ENCODE data around the gene SLC19A2.

Gene SLC19A2

GRCh38 chr1:169461390-169462000 lies 24.2 kb downstream of the SLC19A2 start:
- Histone ChIP-seq H3K27ac (ENCODE audit: poor library complexity, severe bottlenecking) (no peak overlapping the region), H3K27me3 (ENCODE audit: insufficient read depth, poor library complexity, severe bottlenecking) (no peaks in the 10 kb centered on the region), H3K9me3 (ENCODE audit: severe bottlenecking) (peaks cover 7% of the 10 kb centered on the region), H3K36me3 (ENCODE audit: low read depth) (no peaks in the 10 kb centered on the region), H3K4me1 (ENCODE audit: insufficient read depth, poor library complexity, severe bottlenecking) (no peaks in the 10 kb centered on the region), H3K4me3 (ENCODE audit: severe bottlenecking) (no peak overlapping the region)
- TF ChIP-seq CTCF (IDR thresholded peaks at IDR 0.05; ENCODE audit: poor library complexity, severe bottlenecking): no peak
- ATAC-seq (ENCODE audit: low read depth) (no peak), DNase-seq (ENCODE audit: low spot score) (no peak)

- Histone ChIP-seq H3K27me3 (ENCODE audit: insufficient read depth, poor library complexity, severe bottlenecking) (no peaks in the 10 kb centered on the region), H3K36me3 (ENCODE audit: low read depth) (no peaks in the 10 kb centered on the region), H3K27ac (ENCODE audit: poor library complexity, severe bottlenecking) (no peak overlapping the region), H3K9me3 (ENCODE audit: severe bottlenecking) (peaks cover 7% of the 10 kb centered on the region), H3K4me1 (ENCODE audit: insufficient read depth, poor library complexity, severe bottlenecking) (no peaks in the 10 kb centered on the region), H3K4me3 (ENCODE audit: severe bottlenecking) (peak overlapping the region; percentile 2)
- peak; percentile 82 for ATAC-seq (ENCODE audit: low read depth)
- peak; percentile 60 for DNase-seq (ENCODE audit: low spot score)
- TF ChIP-seq CTCF (IDR thresholded peaks at IDR 0.05; ENCODE audit: poor library complexity, severe bottlenecking): no peak
Observed at GRCh38 chr1:169460191-169460833, 25.4 kb downstream of the SLC19A2 start.

GRCh38 chr1:169457443-169457842 lies 28.3 kb downstream of the SLC19A2 start:
- no peak for TF ChIP-seq CTCF (IDR thresholded peaks at IDR 0.05; ENCODE audit: poor library complexity, severe bottlenecking)
- Histone ChIP-seq H3K4me1 (ENCODE audit: insufficient read depth, poor library complexity, severe bottlenecking) (no peaks in the 10 kb centered on the region), H3K36me3 (ENCODE audit: low read depth) (no peaks in the 10 kb centered on the region), H3K4me3 (ENCODE audit: severe bottlenecking) (no peak overlapping the region), H3K9me3 (ENCODE audit: severe bottlenecking) (peaks cover 7% of the 10 kb centered on the region), H3K27ac (ENCODE audit: poor library complexity, severe bottlenecking) (no peak overlapping the region), H3K27me3 (ENCODE audit: insufficient read depth, poor library complexity, severe bottlenecking) (no peaks in the 10 kb centered on the region)
- DNase-seq (ENCODE audit: low spot score) (no peak), ATAC-seq (ENCODE audit: low read depth) (no peak)

- no peak overlapping the region for H3K27ac ChIP-seq (ENCODE audit: poor library complexity, severe bottlenecking)
- H3K4me3 ChIP-seq (ENCODE audit: severe bottlenecking): no peak overlapping the region
- H3K4me1 ChIP-seq (ENCODE audit: insufficient read depth, poor library complexity, severe bottlenecking): no peaks in the 10 kb centered on the region
- TF ChIP-seq CTCF (IDR thresholded peaks at IDR 0.05; ENCODE audit: poor library complexity, severe bottlenecking): no peak
- DNase-seq (ENCODE audit: low spot score) (no peak), ATAC-seq (ENCODE audit: low read depth) (no peak)
- H3K27me3 ChIP-seq (ENCODE audit: insufficient read depth, poor library complexity, severe bottlenecking): no peaks in the 10 kb centered on the region
- peaks cover 7% of the 10 kb centered on the region for H3K9me3 ChIP-seq (ENCODE audit: severe bottlenecking)
- H3K36me3 ChIP-seq (ENCODE audit: low read depth): no peaks in the 10 kb centered on the region
Observed at GRCh38 chr1:169456029-169456428, 29.7 kb downstream of the SLC19A2 start.

GRCh38 chr1:169452921-169453320 lies 32.8 kb downstream of the SLC19A2 start:
- ATAC-seq (ENCODE audit: low read depth): no peak
- TF ChIP-seq CTCF (IDR thresholded peaks at IDR 0.05; ENCODE audit: poor library complexity, severe bottlenecking): no peak
- H3K27ac ChIP-seq (ENCODE audit: poor library complexity, severe bottlenecking): no peak overlapping the region
- no peaks in the 10 kb centered on the region for H3K36me3 ChIP-seq (ENCODE audit: low read depth)
- H3K4me1 ChIP-seq (ENCODE audit: insufficient read depth, poor library complexity, severe bottlenecking): no peaks in the 10 kb centered on the region
- no peak for DNase-seq (ENCODE audit: low spot score)
- H3K9me3 ChIP-seq (ENCODE audit: severe bottlenecking): peaks cover 7% of the 10 kb centered on the region
- no peak overlapping the region for H3K4me3 ChIP-seq (ENCODE audit: severe bottlenecking)
- H3K27me3 ChIP-seq (ENCODE audit: insufficient read depth, poor library complexity, severe bottlenecking): no peaks in the 10 kb centered on the region

All from RWPE2 (cell line).